Activated naive CD4-positive, alpha-beta T cell treated with anti-CD3 and anti-CD28 coated beads for 36 hours (primary cell): ENCODE results near the gene SERPINB1. TPM values are rescaled to one million over a fixed set of nuclear protein-coding genes. Genes with fewer than 3 reads are reported as not detected.
"Not testable (repeated sequence)": the region's sequence is repeated elsewhere in the genome, so short reads cannot be mapped to it uniquely, and the experiment has no call there.

Experiments used
- CTCF ChIA-PET: fragments of 350-600 bp; sonication (Branson Sonifier 250); formaldehyde crosslinking; loops from one replicate; lab custom pipeline; 2021; ENCODE audit warnings: antibody characterized with exemption; lab: Charles Lee
- DNase-seq: peaks from one replicate; pipeline ENCODE4 v3.0.0-alpha.2; 2020
- H3K27ac Mint-ChIP-seq: one replicate; pipeline ENCODE4 v1.8.0; 2021; ENCODE audit warnings: mild to moderate bottlenecking, mixed read lengths
- H3K27me3 Mint-ChIP-seq: one replicate; pipeline ENCODE4 v1.8.0; 2021; ENCODE audit warnings: low read depth, mixed read lengths
- H3K36me3 Mint-ChIP-seq: one replicate; pipeline ENCODE4 v1.8.0; 2021; ENCODE audit warnings: low read depth, mixed read lengths
- H3K4me1 Mint-ChIP-seq: one replicate; pipeline ENCODE4 v1.8.0; 2021; ENCODE audit warnings: low read depth, mixed read lengths
- H3K4me3 Mint-ChIP-seq: one replicate; pipeline ENCODE4 v1.8.0; 2021; ENCODE audit warnings: mild to moderate bottlenecking, moderate library complexity, mixed read lengths
- H3K9me3 Mint-ChIP-seq: one replicate; pipeline ENCODE4 v1.8.0; 2021; ENCODE audit warnings: mixed read lengths
- intact Hi-C: fragments of 100-400 bp; cut with micrococcal nuclease; formaldehyde crosslinking; loops from one replicate; pipeline ENCODE4 v1.15.1; 2023
- total RNA-seq, 2 experiments: library from RNA; stranded (reverse); gene quantifications; one replicate each; pipeline ENCODE4 v1.2.3, GENCODE V29; 2021

SERPINB1 gene
- total RNA-seq, 2 experiments from 2014 or later, result 200 to 208 TPM

- Mint-ChIP-seq H3K9me3 (no peaks in the 10 kb centered on the region), H3K27ac (no peak overlapping the region), H3K4me3 (no peak overlapping the region), H3K36me3 (peaks cover 2% of the 10 kb centered on the region), H3K27me3 (no peaks in the 10 kb centered on the region), H3K4me1 (peaks cover 7% of the 10 kb centered on the region)
- CTCF ChIA-PET, result no interaction called here
- intact Hi-C loops, result no loop called here
- no peak for DNase-seq
Measured at GRCh38 chr6:2807342-2808090, 34.1 kb downstream of the SERPINB1 start.

- H3K4me1 Mint-ChIP-seq, result peaks cover 7% of the 10 kb centered on the region
- no peaks in the 10 kb centered on the region for H3K36me3 Mint-ChIP-seq
- H3K4me3 Mint-ChIP-seq, result no peak overlapping the region
- intact Hi-C loops, result no loop called here
- no peaks in the 10 kb centered on the region for H3K27me3 Mint-ChIP-seq
- H3K27ac Mint-ChIP-seq, result no peak overlapping the region
- no peak for DNase-seq
- no peaks in the 10 kb centered on the region for H3K9me3 Mint-ChIP-seq
- CTCF ChIA-PET, result no interaction called here
Measured at GRCh38 chr6:2806644-2807043, 35.0 kb downstream of the SERPINB1 start.

GRCh38 chr6:2805031-2805430 is 36.6 kb downstream of the SERPINB1 start:
- Mint-ChIP-seq H3K4me1 (peaks cover 10% of the 10 kb centered on the region), H3K27ac (no peak overlapping the region), H3K36me3 (no peaks in the 10 kb centered on the region), H3K27me3 (no peaks in the 10 kb centered on the region), H3K9me3 (no peaks in the 10 kb centered on the region), H3K4me3 (no peak overlapping the region)
- intact Hi-C loops, result no loop called here
- CTCF ChIA-PET, result no interaction called here
- no peak for DNase-seq

- Mint-ChIP-seq H3K27me3 (no peaks in the 10 kb centered on the region), H3K36me3 (no peaks in the 10 kb centered on the region), H3K9me3 (no peaks in the 10 kb centered on the region), H3K4me3 (no peak overlapping the region), H3K27ac (no peak overlapping the region), H3K4me1 (peaks cover 10% of the 10 kb centered on the region)
- intact Hi-C loops, result no loop called here
- CTCF ChIA-PET, result no interaction called here
- DNase-seq, result no peak
Measured at GRCh38 chr6:2804516-2804915, 37.1 kb downstream of the SERPINB1 start.

- Mint-ChIP-seq H3K27ac (no peak overlapping the region), H3K4me3 (no peak overlapping the region), H3K36me3 (no peaks in the 10 kb centered on the region), H3K4me1 (peaks cover 12% of the 10 kb centered on the region), H3K27me3 (no peaks in the 10 kb centered on the region), H3K9me3 (no peaks in the 10 kb centered on the region)
- intact Hi-C loops, result no loop called here
- no peak for DNase-seq
- CTCF ChIA-PET, result no interaction called here
Measured at GRCh38 chr6:2803731-2804429, 37.8 kb downstream of the SERPINB1 start.

- intact Hi-C loops, result no loop called here
- Mint-ChIP-seq H3K9me3 (no peaks in the 10 kb centered on the region), H3K27me3 (no peaks in the 10 kb centered on the region), H3K27ac (no peak overlapping the region), H3K4me3 (no peak overlapping the region), H3K4me1 (peaks cover 14% of the 10 kb centered on the region), H3K36me3 (no peaks in the 10 kb centered on the region)
- CTCF ChIA-PET, result no interaction called here
- DNase-seq, result no peak
Measured at GRCh38 chr6:2802521-2803060, 39.1 kb downstream of the SERPINB1 start.

- H3K27ac Mint-ChIP-seq, CTCF ChIA-PET, H3K27me3 Mint-ChIP-seq, H3K4me3 Mint-ChIP-seq, DNase-seq, H3K36me3 Mint-ChIP-seq, H3K9me3 Mint-ChIP-seq, intact Hi-C loops: not testable (repeated sequence)
- H3K4me1 Mint-ChIP-seq, result peaks cover 18% of the 10 kb centered on the region
Measured at GRCh38 chr6:2801687-2802086, 40.0 kb downstream of the SERPINB1 start.

- H3K27me3 Mint-ChIP-seq, result no peaks in the 10 kb centered on the region
- CTCF ChIA-PET, result no interaction called here
- no peak for DNase-seq
- intact Hi-C loops, result no loop called here
- H3K9me3 Mint-ChIP-seq, result no peaks in the 10 kb centered on the region
- H3K4me1 Mint-ChIP-seq, result peaks cover 18% of the 10 kb centered on the region
- H3K36me3 Mint-ChIP-seq, result peaks cover 3% of the 10 kb centered on the region
- H3K27ac Mint-ChIP-seq, result no peak overlapping the region
- H3K4me3 Mint-ChIP-seq, result no peak overlapping the region
Measured at GRCh38 chr6:2800552-2801316, 40.9 kb downstream of the SERPINB1 start.

GRCh38 chr6:2799936-2800527 is 41.6 kb downstream of the SERPINB1 start:
- Mint-ChIP-seq H3K36me3 (peaks cover 3% of the 10 kb centered on the region), H3K4me3 (no peak overlapping the region), H3K27me3 (no peaks in the 10 kb centered on the region), H3K27ac (no peak overlapping the region), H3K9me3 (no peaks in the 10 kb centered on the region), H3K4me1 (peaks cover 18% of the 10 kb centered on the region)
- intact Hi-C loops, result no loop called here
- DNase-seq, result no peak
- CTCF ChIA-PET, result interaction anchor here (0.6 to 1.0 kb wide), 3 partner anchors 9 to 308 kb away, joined by 3 to 5 read pairs (median 5); no protein-coding TSS in a partner anchor

- no peaks in the 10 kb centered on the region for H3K9me3 Mint-ChIP-seq
- no peak overlapping the region for H3K4me3 Mint-ChIP-seq
- no peaks in the 10 kb centered on the region for H3K27me3 Mint-ChIP-seq
- peaks cover 3% of the 10 kb centered on the region for H3K36me3 Mint-ChIP-seq
- peaks cover 25% of the 10 kb centered on the region for H3K4me1 Mint-ChIP-seq
- CTCF ChIA-PET, result interaction anchor here (0.9 kb wide), 2 partner anchors 10 to 48 kb away, joined by 3 to 4 read pairs; no protein-coding TSS in a partner anchor
- DNase-seq, result no peak
- intact Hi-C loops, result no loop called here
- H3K27ac Mint-ChIP-seq, result no peak overlapping the region
Measured at GRCh38 chr6:2798586-2799134, 43.0 kb downstream of the SERPINB1 start.

- Mint-ChIP-seq H3K27me3 (no peaks in the 10 kb centered on the region), H3K9me3 (no peaks in the 10 kb centered on the region), H3K36me3 (peaks cover 3% of the 10 kb centered on the region), H3K4me1 (peaks cover 35% of the 10 kb centered on the region), H3K4me3 (no peak overlapping the region), H3K27ac (no peak overlapping the region)
- no peak for DNase-seq
- CTCF ChIA-PET, result interaction anchor here (0.9 kb wide), 1 partner anchor 49 kb away, joined by 3 read pairs; no protein-coding TSS in a partner anchor
- intact Hi-C loops, result no loop called here
Measured at GRCh38 chr6:2797564-2798031, 44.1 kb downstream of the SERPINB1 start.
